ENCODE data around the gene RRP7A. TPM values are rescaled to one million over a fixed set of nuclear protein-coding genes. Genes with fewer than 3 reads are reported as not detected.

The RRP7A gene
- total and polyA plus RNA-seq, 4 donors = 8.6 to 12.1 (median 10.3) TPM

DNA sequence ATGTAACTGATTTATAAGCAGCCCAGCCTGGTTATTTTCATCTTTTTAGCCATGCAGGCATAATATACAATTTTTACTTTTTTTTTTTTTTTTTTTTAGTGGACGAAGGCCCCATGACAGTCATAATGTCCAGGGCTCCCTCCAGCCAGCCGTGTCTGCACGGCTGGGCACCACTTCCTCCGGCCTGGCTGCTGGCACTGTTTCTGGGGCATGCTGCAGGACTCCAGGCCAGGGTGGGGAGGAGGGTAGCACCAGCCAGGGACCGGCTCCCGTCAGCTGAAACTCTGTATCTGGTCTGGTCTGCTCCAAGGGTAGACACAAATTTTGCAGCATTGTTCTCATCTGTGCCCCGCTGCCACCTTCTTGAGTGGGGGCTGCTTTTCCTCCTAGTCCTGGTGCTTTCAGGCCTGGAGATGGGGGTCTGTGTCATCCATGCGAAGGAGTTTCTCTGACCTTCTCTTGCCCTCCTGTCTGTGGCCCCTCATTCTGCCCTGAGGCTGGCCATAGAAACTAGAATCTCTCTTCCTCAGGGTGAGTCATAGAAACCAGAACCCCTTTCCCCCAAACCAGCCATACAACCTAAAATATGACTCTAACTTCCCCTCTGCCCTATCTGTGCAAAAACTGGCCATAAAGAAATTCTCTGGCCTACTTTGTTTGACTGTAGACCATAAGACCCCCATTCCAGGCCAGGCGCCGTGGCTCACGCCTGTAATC, 9.2 kb upstream of the RRP7A start:
- H3K4me1 ChIP-seq (ENCODE audit: control insufficient read depth in 4 of 4, insufficient read depth in 4 of 4, low read length in 3 of 4) = no peaks in the 10 kb centered on the region
- no peak overlapping the region for H3K27ac ChIP-seq (ENCODE audit: low read depth in 1 of 2, low read length in 2 of 2)
- H3K27me3 ChIP-seq (ENCODE audit: control insufficient read depth in 4 of 4, insufficient read depth in 4 of 4, low read length in 3 of 4) = no peaks in the 10 kb centered on the region
- 97% methylated on average over 11 of the region's 11 CpGs for WGBS
- TF ChIP-seq JUND (IDR thresholded peaks at IDR 0.05) (no peak), HNF4A (conservative IDR thresholded peaks at IDR 0.05) (no peak), TAF1 (conservative IDR thresholded peaks at IDR 0.05) (no peak), HNF4G (IDR thresholded peaks at IDR 0.05) (no peak)
- TF ChIP-seq, protein P1, sequence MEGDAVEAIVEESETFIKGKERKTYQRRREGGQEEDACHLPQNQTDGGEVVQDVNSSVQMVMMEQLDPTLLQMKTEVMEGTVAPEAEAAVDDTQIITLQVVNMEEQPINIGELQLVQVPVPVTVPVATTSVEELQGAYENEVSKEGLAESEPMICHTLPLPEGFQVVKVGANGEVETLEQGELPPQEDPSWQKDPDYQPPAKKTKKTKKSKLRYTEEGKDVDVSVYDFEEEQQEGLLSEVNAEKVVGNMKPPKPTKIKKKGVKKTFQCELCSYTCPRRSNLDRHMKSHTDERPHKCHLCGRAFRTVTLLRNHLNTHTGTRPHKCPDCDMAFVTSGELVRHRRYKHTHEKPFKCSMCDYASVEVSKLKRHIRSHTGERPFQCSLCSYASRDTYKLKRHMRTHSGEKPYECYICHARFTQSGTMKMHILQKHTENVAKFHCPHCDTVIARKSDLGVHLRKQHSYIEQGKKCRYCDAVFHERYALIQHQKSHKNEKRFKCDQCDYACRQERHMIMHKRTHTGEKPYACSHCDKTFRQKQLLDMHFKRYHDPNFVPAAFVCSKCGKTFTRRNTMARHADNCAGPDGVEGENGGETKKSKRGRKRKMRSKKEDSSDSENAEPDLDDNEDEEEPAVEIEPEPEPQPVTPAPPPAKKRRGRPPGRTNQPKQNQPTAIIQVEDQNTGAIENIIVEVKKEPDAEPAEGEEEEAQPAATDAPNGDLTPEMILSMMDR (IDR thresholded peaks at IDR 0.05; ENCODE audit: low read depth, low read length, missing input control) = no peak
- TF ChIP-seq, protein P2, sequence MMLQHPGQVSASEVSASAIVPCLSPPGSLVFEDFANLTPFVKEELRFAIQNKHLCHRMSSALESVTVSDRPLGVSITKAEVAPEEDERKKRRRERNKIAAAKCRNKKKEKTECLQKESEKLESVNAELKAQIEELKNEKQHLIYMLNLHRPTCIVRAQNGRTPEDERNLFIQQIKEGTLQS (IDR thresholded peaks at IDR 0.05) = no peak
- TF ChIP-seq, protein P3, sequence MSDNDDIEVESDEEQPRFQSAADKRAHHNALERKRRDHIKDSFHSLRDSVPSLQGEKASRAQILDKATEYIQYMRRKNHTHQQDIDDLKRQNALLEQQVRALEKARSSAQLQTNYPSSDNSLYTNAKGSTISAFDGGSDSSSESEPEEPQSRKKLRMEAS (IDR thresholded peaks at IDR 0.05) = no peak
- H3K9me3 ChIP-seq (ENCODE audit: control insufficient read depth in 4 of 4, low read length in 3 of 4) = no peaks in the 10 kb centered on the region
- no peaks in the 10 kb centered on the region for H3K36me3 ChIP-seq (ENCODE audit: control insufficient read depth in 4 of 4, insufficient read depth in 3 of 4, low read depth in 1 of 4, low read length in 3 of 4)
- no peak overlapping the region for H3K4me3 ChIP-seq (ENCODE audit: low read depth in 1 of 3, low read length in 3 of 3)
- no peak for DNase-seq (ENCODE audit: low spot score)
- H3K9ac ChIP-seq (ENCODE audit: low read depth in 1 of 2, low read length in 2 of 2) = no peak overlapping the region

DNA sequence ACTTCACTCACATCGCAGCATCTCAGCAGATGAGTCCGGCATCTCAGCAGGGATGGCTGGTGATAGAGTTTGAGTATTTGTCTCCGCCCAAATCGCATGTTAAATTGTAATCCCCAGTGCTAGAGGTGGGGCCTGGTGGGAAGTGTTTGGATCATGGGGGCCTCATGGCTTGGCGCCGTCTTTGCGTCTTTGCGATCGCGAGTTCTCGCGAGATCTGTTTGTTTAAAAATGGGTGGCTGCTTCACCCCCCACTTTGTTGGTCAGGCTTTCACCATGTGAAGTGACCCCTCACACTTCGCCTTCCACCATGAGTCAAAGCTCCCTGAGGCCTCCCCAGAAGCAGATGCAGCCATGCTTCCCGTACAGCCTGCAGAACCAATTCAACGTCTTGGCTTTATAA, 3.0 kb upstream of the RRP7A start:
- no peaks in the 10 kb centered on the region for H3K27me3 ChIP-seq (ENCODE audit: control insufficient read depth in 4 of 4, insufficient read depth in 4 of 4, low read length in 3 of 4)
- no peak for DNase-seq (ENCODE audit: low spot score)
- 96% methylated on average over 15 of the region's 15 CpGs for WGBS

DNA sequence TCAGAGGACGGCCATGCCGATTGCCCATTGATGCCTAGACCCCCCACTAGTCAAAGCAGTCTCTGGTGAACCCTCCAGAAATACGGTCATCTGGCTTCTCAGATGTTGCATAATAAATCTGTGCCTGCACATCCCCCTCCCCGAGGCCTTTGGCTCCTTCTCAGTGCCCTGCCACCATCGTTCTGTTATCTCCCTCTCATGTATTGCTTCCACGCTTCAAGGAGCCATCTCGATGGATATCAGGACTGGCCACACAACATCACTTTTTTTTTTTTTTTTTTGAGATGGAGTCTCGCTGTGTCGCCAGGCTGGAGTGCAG, 1.6 kb upstream of the RRP7A start:
- no peak overlapping the region for H3K27ac ChIP-seq (ENCODE audit: low read depth in 1 of 2, low read length in 2 of 2)
- H3K4me3 ChIP-seq (ENCODE audit: low read depth in 1 of 3, low read length in 3 of 3) = no peak overlapping the region
- H3K9ac ChIP-seq (ENCODE audit: low read depth in 1 of 2, low read length in 2 of 2) = no peak overlapping the region
- H3K27me3 ChIP-seq (ENCODE audit: control insufficient read depth in 4 of 4, insufficient read depth in 4 of 4, low read length in 3 of 4) = no peaks in the 10 kb centered on the region
- no peaks in the 10 kb centered on the region for H3K9me3 ChIP-seq (ENCODE audit: control insufficient read depth in 4 of 4, low read length in 3 of 4)
- H3K4me1 ChIP-seq (ENCODE audit: control insufficient read depth in 4 of 4, insufficient read depth in 4 of 4, low read length in 3 of 4) = peaks cover 5 to 9% (median 6%) of the 10 kb centered on the region in 4 donors
- DNase-seq (ENCODE audit: low spot score) = no peak
- 92% methylated on average over 9 of the region's 9 CpGs for WGBS
- peaks cover 0 to 2% (median 0%) of the 10 kb centered on the region in 4 donors for H3K36me3 ChIP-seq (ENCODE audit: control insufficient read depth in 4 of 4, insufficient read depth in 3 of 4, low read depth in 1 of 4, low read length in 3 of 4)
- TF ChIP-seq FOXA2 (IDR thresholded peaks at IDR 0.05) (no peak), GABPA (IDR thresholded peaks at IDR 0.05 in 1 of 2, conservative IDR thresholded peaks at IDR 0.05 in 1 of 2) (no peak)
- TF ChIP-seq, protein P4, sequence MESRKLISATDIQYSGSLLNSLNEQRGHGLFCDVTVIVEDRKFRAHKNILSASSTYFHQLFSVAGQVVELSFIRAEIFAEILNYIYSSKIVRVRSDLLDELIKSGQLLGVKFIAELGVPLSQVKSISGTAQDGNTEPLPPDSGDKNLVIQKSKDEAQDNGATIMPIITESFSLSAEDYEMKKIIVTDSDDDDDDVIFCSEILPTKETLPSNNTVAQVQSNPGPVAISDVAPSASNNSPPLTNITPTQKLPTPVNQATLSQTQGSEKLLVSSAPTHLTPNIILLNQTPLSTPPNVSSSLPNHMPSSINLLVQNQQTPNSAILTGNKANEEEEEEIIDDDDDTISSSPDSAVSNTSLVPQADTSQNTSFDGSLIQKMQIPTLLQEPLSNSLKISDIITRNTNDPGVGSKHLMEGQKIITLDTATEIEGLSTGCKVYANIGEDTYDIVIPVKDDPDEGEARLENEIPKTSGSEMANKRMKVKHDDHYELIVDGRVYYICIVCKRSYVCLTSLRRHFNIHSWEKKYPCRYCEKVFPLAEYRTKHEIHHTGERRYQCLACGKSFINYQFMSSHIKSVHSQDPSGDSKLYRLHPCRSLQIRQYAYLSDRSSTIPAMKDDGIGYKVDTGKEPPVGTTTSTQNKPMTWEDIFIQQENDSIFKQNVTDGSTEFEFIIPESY (IDR thresholded peaks at IDR 0.05) = no peak
- TF ChIP-seq, protein P3 (IDR thresholded peaks at IDR 0.05) = no peak
- TF ChIP-seq, protein P5, sequence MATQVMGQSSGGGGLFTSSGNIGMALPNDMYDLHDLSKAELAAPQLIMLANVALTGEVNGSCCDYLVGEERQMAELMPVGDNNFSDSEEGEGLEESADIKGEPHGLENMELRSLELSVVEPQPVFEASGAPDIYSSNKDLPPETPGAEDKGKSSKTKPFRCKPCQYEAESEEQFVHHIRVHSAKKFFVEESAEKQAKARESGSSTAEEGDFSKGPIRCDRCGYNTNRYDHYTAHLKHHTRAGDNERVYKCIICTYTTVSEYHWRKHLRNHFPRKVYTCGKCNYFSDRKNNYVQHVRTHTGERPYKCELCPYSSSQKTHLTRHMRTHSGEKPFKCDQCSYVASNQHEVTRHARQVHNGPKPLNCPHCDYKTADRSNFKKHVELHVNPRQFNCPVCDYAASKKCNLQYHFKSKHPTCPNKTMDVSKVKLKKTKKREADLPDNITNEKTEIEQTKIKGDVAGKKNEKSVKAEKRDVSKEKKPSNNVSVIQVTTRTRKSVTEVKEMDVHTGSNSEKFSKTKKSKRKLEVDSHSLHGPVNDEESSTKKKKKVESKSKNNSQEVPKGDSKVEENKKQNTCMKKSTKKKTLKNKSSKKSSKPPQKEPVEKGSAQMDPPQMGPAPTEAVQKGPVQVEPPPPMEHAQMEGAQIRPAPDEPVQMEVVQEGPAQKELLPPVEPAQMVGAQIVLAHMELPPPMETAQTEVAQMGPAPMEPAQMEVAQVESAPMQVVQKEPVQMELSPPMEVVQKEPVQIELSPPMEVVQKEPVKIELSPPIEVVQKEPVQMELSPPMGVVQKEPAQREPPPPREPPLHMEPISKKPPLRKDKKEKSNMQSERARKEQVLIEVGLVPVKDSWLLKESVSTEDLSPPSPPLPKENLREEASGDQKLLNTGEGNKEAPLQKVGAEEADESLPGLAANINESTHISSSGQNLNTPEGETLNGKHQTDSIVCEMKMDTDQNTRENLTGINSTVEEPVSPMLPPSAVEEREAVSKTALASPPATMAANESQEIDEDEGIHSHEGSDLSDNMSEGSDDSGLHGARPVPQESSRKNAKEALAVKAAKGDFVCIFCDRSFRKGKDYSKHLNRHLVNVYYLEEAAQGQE (IDR thresholded peaks at IDR 0.05) = no peak

More for the DNA sequence above, 3.0 kb upstream of the RRP7A start:
- Histone ChIP-seq H3K4me1 (ENCODE audit: control insufficient read depth in 4 of 4, insufficient read depth in 4 of 4, low read length in 3 of 4) (peaks cover 2 to 6% (median 5%) of the 10 kb centered on the region in 4 donors), H3K9me3 (ENCODE audit: control insufficient read depth in 4 of 4, low read length in 3 of 4) (no peaks in the 10 kb centered on the region), H3K27ac (ENCODE audit: low read depth in 1 of 2, low read length in 2 of 2) (no peak overlapping the region), H3K36me3 (ENCODE audit: control insufficient read depth in 4 of 4, insufficient read depth in 3 of 4, low read depth in 1 of 4, low read length in 3 of 4) (peaks cover 0 to under 1% (median 0%) of the 10 kb centered on the region in 4 donors), H3K9ac (ENCODE audit: low read depth in 1 of 2, low read length in 2 of 2) (no peak overlapping the region), H3K4me3 (ENCODE audit: low read depth in 1 of 3, low read length in 3 of 3) (no peak overlapping the region)
- TF ChIP-seq, protein P2 (IDR thresholded peaks at IDR 0.05) = no peak
- TF ChIP-seq RAD21 (IDR thresholded peaks at IDR 0.05) (no peak), HNF4G (IDR thresholded peaks at IDR 0.05) (no peak), FOXA1 (IDR thresholded peaks at IDR 0.05) (no peak), NR2F2 (IDR thresholded peaks at IDR 0.05) (no peak)
- TF ChIP-seq, protein P3 (IDR thresholded peaks at IDR 0.05) = no peak
- TF ChIP-seq, protein P4 (IDR thresholded peaks at IDR 0.05) = no peak
